ENCODE data around the gene SLC22A3.
"Not testable (repeated sequence)": the region's sequence is repeated elsewhere in the genome, so short reads cannot be mapped to it uniquely, and the experiment has no call there.

Gene SLC22A3

DNA sequence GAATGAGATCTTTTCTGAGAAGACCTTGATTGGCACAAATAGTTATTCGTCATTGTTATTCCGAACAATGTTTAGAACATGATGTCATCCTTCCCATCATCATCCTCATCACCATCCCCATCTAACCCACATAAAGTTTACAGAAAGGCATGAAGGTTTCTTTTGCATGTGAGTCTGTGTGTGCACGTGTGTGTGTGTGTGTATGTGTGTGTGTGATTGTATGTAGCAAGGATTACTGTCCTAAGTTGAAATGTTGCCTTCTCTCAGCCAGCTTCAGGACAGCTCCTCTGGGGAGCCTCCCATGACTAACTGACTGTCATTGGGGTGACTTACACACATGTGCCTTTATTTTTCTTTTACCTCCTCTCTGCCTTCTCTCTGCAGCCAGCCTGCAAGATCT, 113.5 kb downstream of the SLC22A3 start:
- FAIRE-seq (peak; percentile 86), DNase-seq (ENCODE audit: insufficient read length, low spot score) (no peak)
- no peak for TF ChIP-seq POLR2AphosphoS5 (IDR thresholded peaks at IDR 0.05; ENCODE audit: low read depth, low read length)
- no peak for TF ChIP-seq TAF1 (IDR thresholded peaks at IDR 0.05; ENCODE audit: low read depth, low read length)

DNA sequence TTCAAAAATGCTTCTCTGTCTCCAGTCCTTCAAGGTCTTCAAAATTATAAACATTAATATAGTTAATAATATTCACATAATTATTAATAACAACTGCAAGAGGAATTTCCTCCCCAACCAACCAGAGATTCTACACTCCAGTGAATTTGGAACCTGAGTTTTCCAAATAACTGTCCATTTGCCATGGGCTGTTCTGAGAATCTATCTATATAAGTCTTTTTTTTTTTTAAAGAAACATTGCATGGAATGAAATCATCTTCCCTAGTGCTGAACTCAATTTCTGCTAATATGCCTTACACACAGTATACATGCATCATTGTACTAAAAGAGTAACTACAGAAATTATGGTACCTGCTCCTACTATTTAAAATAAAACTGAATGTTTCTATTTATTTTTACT, 113.9 kb downstream of the SLC22A3 start:
- no peak for DNase-seq (ENCODE audit: insufficient read length, low spot score)
- TF ChIP-seq POLR2AphosphoS5 (IDR thresholded peaks at IDR 0.05; ENCODE audit: low read depth, low read length) (no peak), PAX5 (IDR thresholded peaks at IDR 0.05; ENCODE audit: insufficient read depth, low read length, severe bottlenecking) (no peak), POLR2A (IDR thresholded peaks at IDR 0.05; ENCODE audit: low read depth, low read length) (no peak), TAF1 (IDR thresholded peaks at IDR 0.05; ENCODE audit: low read depth, low read length) (no peak), POU2F2 (IDR thresholded peaks at IDR 0.05; ENCODE audit: low read depth, low read length) (no peak), SPI1 (IDR thresholded peaks at IDR 0.05; ENCODE audit: low read depth, low read length) (no peak)
- FAIRE-seq, result no peak

- peak; percentile 94 for FAIRE-seq
- peak; percentile 67; the same call in 1 of the 2 replicates for TF ChIP-seq POU2F2 (IDR thresholded peaks at IDR 0.05; ENCODE audit: low read depth, low read length)
- TF ChIP-seq TAF1 (IDR thresholded peaks at IDR 0.05; ENCODE audit: low read depth, low read length), result no peak
- TF ChIP-seq PAX5 (IDR thresholded peaks at IDR 0.05; ENCODE audit: insufficient read depth, low read length, severe bottlenecking), result no peak
- no peak for TF ChIP-seq POLR2AphosphoS5 (IDR thresholded peaks at IDR 0.05; ENCODE audit: low read depth, low read length)
- peak; percentile 61 for TF ChIP-seq SPI1 (IDR thresholded peaks at IDR 0.05; ENCODE audit: low read depth, low read length)
- TF ChIP-seq POLR2A (IDR thresholded peaks at IDR 0.05; ENCODE audit: low read depth, low read length), result no peak
- DNase-seq (ENCODE audit: insufficient read length, low spot score), result peak; percentile 33
Observed at GRCh38 chr6:160462551-160463109, 114.5 kb downstream of the SLC22A3 start.

- DNase-seq (ENCODE audit: insufficient read length, low spot score) (no peak), FAIRE-seq (no peak)
- no peak for TF ChIP-seq SPI1 (IDR thresholded peaks at IDR 0.05; ENCODE audit: low read depth, low read length)
- TF ChIP-seq POLR2AphosphoS5 (IDR thresholded peaks at IDR 0.05; ENCODE audit: low read depth, low read length), result no peak
- TF ChIP-seq POU2F2 (IDR thresholded peaks at IDR 0.05; ENCODE audit: low read depth, low read length), result no peak
- TF ChIP-seq POLR2A (IDR thresholded peaks at IDR 0.05; ENCODE audit: low read depth, low read length), result no peak
- TF ChIP-seq PAX5 (IDR thresholded peaks at IDR 0.05; ENCODE audit: insufficient read depth, low read length, severe bottlenecking), result no peak
- TF ChIP-seq TAF1 (IDR thresholded peaks at IDR 0.05; ENCODE audit: low read depth, low read length), result no peak
Observed at GRCh38 chr6:160464744-160465143, 116.6 kb downstream of the SLC22A3 start.

DNA sequence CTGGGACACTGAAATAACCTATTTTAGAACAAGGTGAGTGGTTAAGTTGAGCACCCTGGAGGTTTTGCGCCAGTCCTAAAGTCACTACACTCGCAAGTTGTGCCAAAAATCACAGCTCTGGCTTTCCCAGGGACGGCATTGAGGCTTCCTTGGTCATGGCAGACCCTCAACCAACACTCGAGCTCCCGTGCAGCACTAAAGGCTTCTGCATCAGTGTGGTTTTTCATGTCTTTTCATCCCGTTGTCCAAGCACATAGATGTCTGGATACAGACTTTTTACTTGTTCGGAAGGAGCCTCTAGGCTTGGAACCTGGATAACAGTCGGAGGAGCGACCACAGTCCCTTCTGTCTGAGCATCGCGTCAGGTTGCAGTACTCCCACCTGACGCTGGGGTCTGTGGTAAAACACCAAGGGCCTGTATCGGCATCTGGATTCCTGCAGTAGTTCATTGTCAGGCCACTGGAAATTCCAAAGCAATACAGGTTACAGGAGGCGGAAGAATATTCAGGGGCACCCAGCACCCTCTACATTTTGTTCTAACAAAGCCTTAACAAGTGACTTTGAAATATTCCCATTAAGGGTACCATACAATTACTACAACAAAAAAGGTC, 119.2 kb downstream of the SLC22A3 start:
- FAIRE-seq; DNase-seq (ENCODE audit: insufficient read length, low spot score): not testable (repeated sequence)

GRCh38 chr6:160469153-160469552, 121.0 kb downstream of the SLC22A3 start:
- no peak for TF ChIP-seq POU2F2 (IDR thresholded peaks at IDR 0.05; ENCODE audit: low read depth, low read length)
- TF ChIP-seq TAF1 (IDR thresholded peaks at IDR 0.05; ENCODE audit: low read depth, low read length), result no peak
- no peak for TF ChIP-seq SPI1 (IDR thresholded peaks at IDR 0.05; ENCODE audit: low read depth, low read length)
- no peak for TF ChIP-seq POLR2A (IDR thresholded peaks at IDR 0.05; ENCODE audit: low read depth, low read length)
- TF ChIP-seq POLR2AphosphoS5 (IDR thresholded peaks at IDR 0.05; ENCODE audit: low read depth, low read length), result no peak
- TF ChIP-seq PAX5 (IDR thresholded peaks at IDR 0.05; ENCODE audit: insufficient read depth, low read length, severe bottlenecking), result no peak
- FAIRE-seq (no peak), DNase-seq (ENCODE audit: insufficient read length, low spot score) (no peak)

- FAIRE-seq; DNase-seq (ENCODE audit: insufficient read length, low spot score): not testable (repeated sequence)
Observed at GRCh38 chr6:160476056-160476455, 127.9 kb downstream of the SLC22A3 start.

GRCh38 chr6:160477072-160477471, 128.9 kb downstream of the SLC22A3 start:
- DNase-seq (ENCODE audit: insufficient read length, low spot score), result not testable (repeated sequence)
- peak; percentile 79 for FAIRE-seq

DNA sequence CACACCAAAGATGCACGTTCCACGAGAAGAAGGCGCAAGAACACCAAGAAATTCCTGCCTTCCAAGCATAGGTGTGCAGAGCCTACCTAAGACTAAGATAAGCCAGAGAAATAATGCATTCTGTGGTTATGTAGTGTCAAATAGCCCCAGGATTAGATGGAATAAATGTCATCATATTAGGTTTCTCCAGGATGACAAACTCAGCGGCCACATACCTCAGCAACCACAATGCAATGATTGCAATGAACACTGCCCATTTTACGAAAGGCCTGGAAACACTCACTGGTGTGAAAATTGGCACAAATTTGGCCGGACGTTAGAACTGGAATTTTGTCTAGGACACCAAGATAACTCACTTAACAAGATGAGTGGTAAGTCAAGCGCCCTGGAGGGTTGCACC, 129.7 kb downstream of the SLC22A3 start:
- no peak for TF ChIP-seq SPI1 (IDR thresholded peaks at IDR 0.05; ENCODE audit: low read depth, low read length)
- FAIRE-seq (no peak), DNase-seq (ENCODE audit: insufficient read length, low spot score) (no peak)

DNA sequence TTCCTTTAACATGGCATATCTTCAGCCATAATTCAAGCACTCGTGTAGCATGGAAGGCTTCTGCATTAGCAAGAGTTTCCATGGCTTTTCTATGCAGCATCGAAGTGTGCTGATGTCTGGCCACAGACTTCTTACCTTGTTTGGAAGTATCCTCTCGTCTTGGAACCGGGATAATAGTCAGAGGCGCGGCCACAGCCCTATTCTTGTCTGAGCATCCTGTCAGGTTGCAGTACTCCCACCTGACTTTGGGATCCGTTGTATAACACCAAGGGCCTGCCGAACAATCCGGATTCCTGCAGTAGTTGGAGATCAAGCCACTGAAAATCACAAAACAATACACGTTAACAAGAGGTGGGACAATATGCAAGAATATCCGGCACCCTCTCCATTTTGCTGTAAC, 138.9 kb downstream of the SLC22A3 start:
- no peak for DNase-seq (ENCODE audit: insufficient read length, low spot score)
- FAIRE-seq, result no peak
- TF ChIP-seq POLR2AphosphoS5 (IDR thresholded peaks at IDR 0.05; ENCODE audit: low read depth, low read length) (no peak), SPI1 (IDR thresholded peaks at IDR 0.05; ENCODE audit: low read depth, low read length) (no peak), TAF1 (IDR thresholded peaks at IDR 0.05; ENCODE audit: low read depth, low read length) (no peak), POLR2A (IDR thresholded peaks at IDR 0.05; ENCODE audit: low read depth, low read length) (no peak), POU2F2 (IDR thresholded peaks at IDR 0.05; ENCODE audit: low read depth, low read length) (no peak), PAX5 (IDR thresholded peaks at IDR 0.05; ENCODE audit: insufficient read depth, low read length, severe bottlenecking) (no peak)

DNA sequence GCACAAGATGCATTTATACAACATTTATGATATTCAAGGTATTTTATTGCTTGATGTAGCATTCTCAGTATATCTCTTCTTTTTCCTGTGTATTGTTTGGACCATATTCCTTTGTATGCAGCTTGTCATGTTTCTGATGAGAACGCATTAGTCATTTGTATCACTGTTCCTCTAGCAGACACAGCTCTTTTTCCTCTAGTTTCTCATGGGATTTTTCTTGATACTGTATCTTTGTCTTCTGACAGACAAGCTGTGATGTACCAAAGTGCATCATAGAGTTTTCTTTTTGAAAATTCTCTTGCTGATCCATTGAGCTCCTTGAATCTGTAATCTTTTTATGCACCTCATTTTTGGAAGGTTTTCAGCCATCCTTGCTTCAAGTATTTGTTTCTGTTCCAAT, 140.9 kb downstream of the SLC22A3 start:
- no peak for DNase-seq (ENCODE audit: insufficient read length, low spot score)
- no peak for TF ChIP-seq SPI1 (IDR thresholded peaks at IDR 0.05; ENCODE audit: low read depth, low read length)
- TF ChIP-seq PAX5 (IDR thresholded peaks at IDR 0.05; ENCODE audit: insufficient read depth, low read length, severe bottlenecking), result no peak
- no peak for TF ChIP-seq POU2F2 (IDR thresholded peaks at IDR 0.05; ENCODE audit: low read depth, low read length)
- TF ChIP-seq POLR2AphosphoS5 (IDR thresholded peaks at IDR 0.05; ENCODE audit: low read depth, low read length), result no peak
- no peak for TF ChIP-seq POLR2A (IDR thresholded peaks at IDR 0.05; ENCODE audit: low read depth, low read length)
- no peak for TF ChIP-seq TAF1 (IDR thresholded peaks at IDR 0.05; ENCODE audit: low read depth, low read length)
- no peak for FAIRE-seq

Data from GM12891 (cell line).